Neural cell (in vitro differentiated cells): ENCODE measurements around the gene CALHM5. TPM values are rescaled to one million over a fixed set of nuclear protein-coding genes. Genes with fewer than 3 reads are reported as not detected.
A peak's percentile ranks its signal among the peaks of the same experiment; 100 is the strongest.

Experiments
- H2AFZ ChIP-seq: fragments of 200-600, 300-800 bp; sonication (generic), shearing (Covaris generic); 2 replicates; pipeline ENCODE4 v1.6.0; 2014; ENCODE audit warnings: low read depth, mild to moderate bottlenecking, antibody characterized with exemption, low read length, moderate library complexity
- H3F3A ChIP-seq: fragments of 200-600 bp; shearing (Covaris generic); 2 replicates; pipeline ENCODE4 v1.6.1; 2016; ENCODE audit warnings: mild to moderate bottlenecking, moderate library complexity, mixed read lengths, antibody characterized with exemption, low read length; ENCODE audit not compliant: insufficient read depth, poor library complexity, severe bottlenecking
- H3K27ac ChIP-seq: fragments of 200-600, 300-800 bp; sonication (generic), shearing (Covaris generic); 2 replicates; pipeline ENCODE4 v1.5.1; 2014; ENCODE audit warnings: mild to moderate bottlenecking, low read length, moderate library complexity
- H3K27me3 ChIP-seq: fragments of 300-800, 200-600 bp; sonication (generic), shearing (Covaris generic); 2 replicates; pipeline ENCODE4 v1.6.0; 2014; ENCODE audit warnings: mild to moderate bottlenecking, low read depth, low read length, moderate library complexity; ENCODE audit not compliant: insufficient read depth
- H3K36me3 ChIP-seq: fragments of 300-800, 200-600 bp; sonication (generic), shearing (Covaris generic); 2 replicates; pipeline ENCODE4 v1.5.1; 2014; ENCODE audit warnings: mild to moderate bottlenecking, antibody characterized with exemption, low read length, moderate library complexity; ENCODE audit not compliant: insufficient read depth
- H3K4me2 ChIP-seq: fragments of 300-800, 200-600 bp; sonication (generic), shearing (Covaris generic); 2 replicates; pipeline ENCODE4 v1.6.0; 2014; ENCODE audit warnings: mild to moderate bottlenecking, low read length
- H3K4me3 ChIP-seq: fragments of 300-800, 200-600 bp; sonication (generic), shearing (Covaris generic); 2 replicates; pipeline ENCODE4 v1.5.1; 2014; ENCODE audit warnings: mild to moderate bottlenecking, low read length, moderate library complexity
- H3K79me2 ChIP-seq: fragments of 200-600 bp; shearing (Covaris generic); replicated peaks from 2 replicates; pipeline ENCODE4 v1.6.0; 2014; ENCODE audit warnings: mild to moderate bottlenecking, low read length, moderate library complexity; ENCODE audit not compliant: insufficient read depth
- H3K9ac ChIP-seq: fragments of 300-800, 200-600 bp; sonication (generic), shearing (Covaris generic); 2 replicates; pipeline ENCODE4 v1.6.1; 2016; ENCODE audit warnings: mild to moderate bottlenecking, low read length, mixed read lengths
- H3K9me2 ChIP-seq: fragments of 200-600 bp; shearing (Covaris generic); 2 replicates; pipeline ENCODE4 v1.6.1; 2016; ENCODE audit warnings: mild to moderate bottlenecking, low read length, mixed read lengths; ENCODE audit not compliant: insufficient read depth
- H3K9me3 ChIP-seq: fragments of 200-600, 300-800 bp; sonication (generic), shearing (Covaris generic); 2 replicates; pipeline ENCODE4 v1.6.1; 2016; ENCODE audit warnings: mild to moderate bottlenecking, mixed run types, low read length, moderate library complexity, mixed read lengths
- H4K20me1 ChIP-seq: fragments of 200-600 bp; shearing (Covaris generic); 2 replicates; pipeline ENCODE4 v1.6.1; 2016; ENCODE audit warnings: mild to moderate bottlenecking, mixed run types; ENCODE audit not compliant: insufficient read depth
- EP300 ChIP-seq: fragments of 450-650 bp; conservative IDR thresholded peaks from 2 replicates; pipeline ENCODE4 v1.6.1; 2014; ENCODE audit warnings: antibody characterized with exemption, mild to moderate bottlenecking, moderate library complexity; ENCODE audit not compliant: poor library complexity, severe bottlenecking
- EZH2 ChIP-seq: fragments of 200-600, 300-800 bp; shearing (Covaris generic), sonication (generic); IDR thresholded peaks from 2 replicates; pipeline ENCODE4 v1.6.1; 2014; ENCODE audit warnings: antibody characterized with exemption, low read length, borderline replicate concordance, mild to moderate bottlenecking; ENCODE audit not compliant: insufficient read depth, poor library complexity, severe bottlenecking
- POLR2AphosphoS5 ChIP-seq: IDR thresholded peaks from 2 replicates; pipeline ENCODE4 v1.6.1; 2012
- RAD21 ChIP-seq: fragments of 450-650 bp; conservative IDR thresholded peaks from 2 replicates; pipeline ENCODE4 v1.6.1; 2014; ENCODE audit warnings: antibody characterized with exemption, mild to moderate bottlenecking, moderate library complexity
- SMC3 ChIP-seq: fragments of 450-650 bp; conservative IDR thresholded peaks from 2 replicates; pipeline ENCODE4 v1.6.1; 2014; ENCODE audit warnings: antibody characterized with exemption, mild to moderate bottlenecking, moderate library complexity; ENCODE audit not compliant: poor library complexity
- TAF1 ChIP-seq: IDR thresholded peaks from 2 replicates; pipeline ENCODE4 v1.6.1; 2012; ENCODE audit warnings: low read depth
- polyA plus RNA-seq: library from polyadenylated mRNA; depleted of rRNA; stranded (reverse); fragments of >200 nt; gene quantifications from 2 replicates; pipeline ENCODE4 v1.2.3, GENCODE V29; 2014
- TF ChIP-seq, protein P1 (sequence below): fragments of 450-650 bp; IDR thresholded peaks from 2 replicates; pipeline ENCODE4 v1.5.1; 2014; ENCODE audit warnings: antibody characterized with exemption, mild to moderate bottlenecking, moderate library complexity; ENCODE audit not compliant: poor library complexity, severe bottlenecking
- TF ChIP-seq, protein P2 (sequence below): IDR thresholded peaks from 2 replicates; pipeline ENCODE4 v1.6.1; 2012; ENCODE audit warnings: borderline replicate concordance

The CALHM5 gene
- polyA plus RNA-seq, 1 donor from 2014 or later, result 0.07 TPM

DNA sequence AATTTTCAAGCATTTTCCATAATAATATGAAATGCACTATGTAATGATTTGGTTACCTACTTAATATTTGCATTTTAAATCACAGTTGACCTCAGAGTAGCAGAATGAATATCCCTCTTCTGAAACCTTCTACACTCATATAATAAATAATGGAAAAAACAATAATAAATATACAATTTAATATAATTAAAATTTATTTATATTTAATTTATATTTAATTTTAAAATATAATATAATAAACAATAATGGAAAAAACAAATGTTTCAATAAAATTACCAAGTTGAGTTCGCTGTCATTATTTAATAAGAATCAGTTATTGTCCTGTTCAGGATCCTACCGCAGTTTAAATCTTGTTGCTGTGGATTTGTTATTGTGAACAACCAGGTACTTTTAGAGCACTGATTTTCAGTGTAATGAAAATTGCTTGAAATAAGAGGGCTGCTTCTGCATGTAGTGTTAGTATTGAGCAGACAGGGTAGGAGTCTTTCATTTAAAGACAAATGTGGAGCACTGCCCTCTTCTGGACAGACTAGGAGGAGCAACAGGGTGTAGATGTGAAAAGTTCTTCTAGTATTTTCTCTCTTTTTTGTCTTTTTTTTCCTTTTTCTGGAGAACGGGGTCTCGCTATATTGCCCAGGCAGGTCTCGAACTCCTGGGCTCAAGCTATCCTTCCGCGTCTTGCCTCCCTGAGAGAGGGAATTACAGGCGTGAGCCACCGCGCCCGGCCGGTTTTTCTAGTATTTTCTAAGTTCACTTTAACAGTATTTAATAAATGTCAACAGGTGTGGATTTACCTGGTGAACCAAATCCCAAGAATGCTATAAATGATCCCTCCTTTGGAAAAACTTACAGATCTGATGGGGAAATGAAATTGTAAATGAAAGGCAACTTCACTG lies 20.5 kb downstream of the CALHM5 start:
- H3K79me2 ChIP-seq, result no peaks in the 10 kb centered on the region
- H3K27ac ChIP-seq, result no peak overlapping the region
- no peaks in the 10 kb centered on the region for H3K9me2 ChIP-seq
- no peaks in the 10 kb centered on the region for H4K20me1 ChIP-seq
- no peak overlapping the region for H3K4me2 ChIP-seq
- no peaks in the 10 kb centered on the region for H3F3A ChIP-seq
- TF ChIP-seq EP300 (no peak), TAF1 (no peak), SMC3 (peak; percentile 55), RAD21 (peak; percentile 40)
- TF ChIP-seq, protein P1, sequence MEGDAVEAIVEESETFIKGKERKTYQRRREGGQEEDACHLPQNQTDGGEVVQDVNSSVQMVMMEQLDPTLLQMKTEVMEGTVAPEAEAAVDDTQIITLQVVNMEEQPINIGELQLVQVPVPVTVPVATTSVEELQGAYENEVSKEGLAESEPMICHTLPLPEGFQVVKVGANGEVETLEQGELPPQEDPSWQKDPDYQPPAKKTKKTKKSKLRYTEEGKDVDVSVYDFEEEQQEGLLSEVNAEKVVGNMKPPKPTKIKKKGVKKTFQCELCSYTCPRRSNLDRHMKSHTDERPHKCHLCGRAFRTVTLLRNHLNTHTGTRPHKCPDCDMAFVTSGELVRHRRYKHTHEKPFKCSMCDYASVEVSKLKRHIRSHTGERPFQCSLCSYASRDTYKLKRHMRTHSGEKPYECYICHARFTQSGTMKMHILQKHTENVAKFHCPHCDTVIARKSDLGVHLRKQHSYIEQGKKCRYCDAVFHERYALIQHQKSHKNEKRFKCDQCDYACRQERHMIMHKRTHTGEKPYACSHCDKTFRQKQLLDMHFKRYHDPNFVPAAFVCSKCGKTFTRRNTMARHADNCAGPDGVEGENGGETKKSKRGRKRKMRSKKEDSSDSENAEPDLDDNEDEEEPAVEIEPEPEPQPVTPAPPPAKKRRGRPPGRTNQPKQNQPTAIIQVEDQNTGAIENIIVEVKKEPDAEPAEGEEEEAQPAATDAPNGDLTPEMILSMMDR, result peak; percentile 53
- no peaks in the 10 kb centered on the region for H3K27me3 ChIP-seq
- no peaks in the 10 kb centered on the region for H3K36me3 ChIP-seq
- no peak overlapping the region for H3K9ac ChIP-seq
- no peaks in the 10 kb centered on the region for H3K9me3 ChIP-seq
- no peak overlapping the region for H3K4me3 ChIP-seq
- no peak overlapping the region for H2AFZ ChIP-seq

DNA sequence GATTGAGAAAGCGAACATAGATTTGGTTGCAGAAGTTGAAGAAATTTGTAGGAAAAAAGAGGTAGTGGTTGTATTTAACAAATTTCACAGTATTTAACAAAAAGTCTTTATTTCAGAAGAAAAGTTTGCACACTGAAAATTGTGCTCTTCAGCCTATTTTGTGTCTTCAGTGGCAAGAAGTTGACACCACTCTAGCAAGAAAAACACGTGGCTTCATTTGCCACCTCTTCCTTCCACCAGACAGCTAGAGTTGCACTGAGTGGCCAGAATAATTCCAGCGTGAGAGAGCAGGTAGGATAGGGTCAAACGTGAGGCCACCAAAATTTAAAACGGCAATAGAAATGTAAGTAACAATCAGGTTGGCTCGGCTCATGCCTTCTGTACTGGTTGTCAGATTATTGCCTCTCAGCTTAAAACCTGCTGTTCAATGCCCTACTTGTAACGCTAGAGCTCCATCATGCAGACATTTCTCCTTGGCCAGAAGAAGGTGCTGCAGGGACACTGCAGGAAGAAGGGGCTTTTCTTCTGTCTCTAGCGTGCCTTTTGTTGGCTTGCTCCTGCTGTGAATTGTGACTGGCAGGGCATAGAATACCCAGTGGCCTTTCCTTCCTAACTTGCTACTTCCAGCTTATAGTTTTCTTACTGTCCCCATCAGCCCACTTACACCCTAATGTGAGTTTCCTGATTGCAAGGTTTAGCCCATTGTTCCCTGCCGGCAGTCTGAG lies 22.0 kb downstream of the CALHM5 start:
- H3K4me2 ChIP-seq, result no peak overlapping the region
- no peaks in the 10 kb centered on the region for H4K20me1 ChIP-seq
- no peaks in the 10 kb centered on the region for H3F3A ChIP-seq
- H3K79me2 ChIP-seq, result no peaks in the 10 kb centered on the region
- no peaks in the 10 kb centered on the region for H3K27me3 ChIP-seq
- H3K9me2 ChIP-seq, result no peaks in the 10 kb centered on the region
- H3K27ac ChIP-seq, result no peak overlapping the region
- TF ChIP-seq EZH2, result no peak
- TF ChIP-seq, protein P2, sequence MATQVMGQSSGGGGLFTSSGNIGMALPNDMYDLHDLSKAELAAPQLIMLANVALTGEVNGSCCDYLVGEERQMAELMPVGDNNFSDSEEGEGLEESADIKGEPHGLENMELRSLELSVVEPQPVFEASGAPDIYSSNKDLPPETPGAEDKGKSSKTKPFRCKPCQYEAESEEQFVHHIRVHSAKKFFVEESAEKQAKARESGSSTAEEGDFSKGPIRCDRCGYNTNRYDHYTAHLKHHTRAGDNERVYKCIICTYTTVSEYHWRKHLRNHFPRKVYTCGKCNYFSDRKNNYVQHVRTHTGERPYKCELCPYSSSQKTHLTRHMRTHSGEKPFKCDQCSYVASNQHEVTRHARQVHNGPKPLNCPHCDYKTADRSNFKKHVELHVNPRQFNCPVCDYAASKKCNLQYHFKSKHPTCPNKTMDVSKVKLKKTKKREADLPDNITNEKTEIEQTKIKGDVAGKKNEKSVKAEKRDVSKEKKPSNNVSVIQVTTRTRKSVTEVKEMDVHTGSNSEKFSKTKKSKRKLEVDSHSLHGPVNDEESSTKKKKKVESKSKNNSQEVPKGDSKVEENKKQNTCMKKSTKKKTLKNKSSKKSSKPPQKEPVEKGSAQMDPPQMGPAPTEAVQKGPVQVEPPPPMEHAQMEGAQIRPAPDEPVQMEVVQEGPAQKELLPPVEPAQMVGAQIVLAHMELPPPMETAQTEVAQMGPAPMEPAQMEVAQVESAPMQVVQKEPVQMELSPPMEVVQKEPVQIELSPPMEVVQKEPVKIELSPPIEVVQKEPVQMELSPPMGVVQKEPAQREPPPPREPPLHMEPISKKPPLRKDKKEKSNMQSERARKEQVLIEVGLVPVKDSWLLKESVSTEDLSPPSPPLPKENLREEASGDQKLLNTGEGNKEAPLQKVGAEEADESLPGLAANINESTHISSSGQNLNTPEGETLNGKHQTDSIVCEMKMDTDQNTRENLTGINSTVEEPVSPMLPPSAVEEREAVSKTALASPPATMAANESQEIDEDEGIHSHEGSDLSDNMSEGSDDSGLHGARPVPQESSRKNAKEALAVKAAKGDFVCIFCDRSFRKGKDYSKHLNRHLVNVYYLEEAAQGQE, result no peak
- TF ChIP-seq RAD21, result no peak
- TF ChIP-seq POLR2AphosphoS5, result no peak
- no peak for TF ChIP-seq TAF1
- TF ChIP-seq EP300, result no peak
- TF ChIP-seq SMC3, result no peak
- no peaks in the 10 kb centered on the region for H3K9me3 ChIP-seq
- no peak overlapping the region for H3K4me3 ChIP-seq
- no peak overlapping the region for H2AFZ ChIP-seq
- no peak overlapping the region for H3K9ac ChIP-seq
- H3K36me3 ChIP-seq, result no peaks in the 10 kb centered on the region
